ENCODE data around the gene ENTHD1.
A peak's percentile ranks its signal among the peaks of the same experiment; 100 is the strongest.

The ENTHD1 gene

GRCh38 chr22:39839204-39839603 is 54.4 kb downstream of the ENTHD1 start:
- peak; percentile 45 for DNase-seq

DNA sequence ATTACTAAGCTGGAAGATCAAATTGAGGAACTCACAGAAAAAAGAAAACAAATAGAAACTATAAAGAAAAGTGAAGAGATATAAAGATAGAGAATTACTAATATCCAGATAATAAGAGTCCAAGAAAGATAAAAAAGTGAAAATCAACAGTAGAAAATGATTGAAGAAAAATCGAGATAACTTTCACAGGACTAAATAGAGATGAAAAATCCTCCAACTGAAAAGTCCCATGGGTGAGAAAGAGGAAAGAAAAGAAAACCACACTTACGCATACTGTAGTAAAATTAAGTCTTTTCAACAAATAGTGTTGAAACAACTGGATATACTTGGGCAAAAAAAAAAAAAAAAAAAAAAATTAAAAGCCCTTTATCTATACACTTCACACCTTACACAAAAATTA is 60.0 kb downstream of the ENTHD1 start:
- DNase-seq: no peak

- no peak for DNase-seq
Measured at GRCh38 chr22:39833093-39833492, 60.5 kb downstream of the ENTHD1 start.

DNA sequence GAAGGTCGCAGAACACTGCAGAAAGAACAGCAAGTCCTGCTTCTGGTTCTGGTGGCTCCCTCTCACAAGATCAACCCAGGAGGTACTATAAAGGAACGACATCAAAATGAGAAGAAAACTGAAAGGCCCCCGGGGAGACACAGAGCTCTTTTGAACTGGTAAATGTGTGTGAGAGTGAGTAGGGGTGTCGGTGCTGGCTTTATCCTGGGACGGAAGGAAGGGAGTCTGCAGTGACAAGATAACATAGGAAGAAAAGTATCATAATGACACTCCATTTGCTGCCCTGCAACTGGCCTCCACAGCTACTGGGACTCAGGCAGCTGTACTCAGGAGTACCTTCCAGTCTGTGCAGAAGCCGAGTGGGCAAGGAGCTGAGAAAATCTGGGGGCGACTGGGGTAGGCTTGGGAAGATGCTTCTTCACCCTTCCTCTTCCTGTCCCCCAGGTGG is 60.9 kb downstream of the ENTHD1 start:
- DNase-seq: peak; percentile 91

DNA sequence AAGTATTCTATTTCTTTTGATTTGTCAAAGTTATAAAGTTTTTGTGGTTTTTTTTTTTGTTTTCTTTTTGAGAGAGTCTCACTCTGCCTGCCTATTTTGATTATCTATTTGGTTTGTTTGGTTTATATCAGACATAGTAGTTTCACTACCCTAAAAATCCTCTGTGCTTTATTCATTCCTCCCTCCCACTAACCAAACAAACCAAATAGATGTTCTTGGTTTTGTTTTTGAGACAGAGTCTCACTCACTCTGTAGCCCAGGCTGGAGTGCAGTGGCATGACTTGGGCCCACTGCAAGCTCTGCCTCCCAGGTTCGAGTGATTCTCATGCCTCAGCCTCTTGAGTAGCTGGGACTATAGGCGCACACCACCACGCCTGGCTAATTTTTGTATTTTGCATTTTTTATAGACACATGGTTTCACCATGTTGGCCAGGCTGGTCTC is 67.9 kb downstream of the ENTHD1 start:
- no peak for DNase-seq

GRCh38 chr22:39821008-39821407 is 72.6 kb downstream of the ENTHD1 start:
- no peak for DNase-seq

- DNase-seq: no peak
Measured at GRCh38 chr22:39820256-39820655, 73.3 kb downstream of the ENTHD1 start.

GRCh38 chr22:39819429-39819828 is 74.1 kb downstream of the ENTHD1 start:
- no peak for DNase-seq

- DNase-seq: no peak
Measured at GRCh38 chr22:39818094-39818493, 75.5 kb downstream of the ENTHD1 start.

GRCh38 chr22:39815932-39816331 is 77.6 kb downstream of the ENTHD1 start:
- DNase-seq: no peak

GRCh38 chr22:39814899-39815298 is 78.7 kb downstream of the ENTHD1 start:
- no peak for DNase-seq

- DNase-seq: no peak
Measured at GRCh38 chr22:39809772-39810557, 83.6 kb downstream of the ENTHD1 start.

- peak; percentile 63 for DNase-seq
Measured at GRCh38 chr22:39808081-39808480, 85.5 kb downstream of the ENTHD1 start.

DNA sequence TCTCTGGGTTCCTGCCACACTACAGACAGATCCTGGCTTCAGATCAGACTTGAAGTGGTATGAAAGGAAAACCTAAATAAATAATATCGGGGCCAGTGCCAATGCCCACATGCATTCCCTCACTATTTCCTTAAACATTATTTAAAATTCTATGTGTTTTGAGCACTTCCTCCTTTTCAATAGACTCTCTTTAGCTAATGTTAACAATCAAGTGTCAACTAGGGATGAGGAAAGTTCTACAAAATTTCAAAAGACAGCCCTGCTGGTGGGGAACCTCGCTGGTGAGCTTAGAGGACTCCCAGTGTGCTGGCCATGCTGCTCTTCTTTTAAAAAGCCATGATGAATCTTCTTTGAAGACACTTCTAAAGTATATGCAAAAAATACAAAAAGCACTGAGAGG is 87.5 kb downstream of the ENTHD1 start:
- no peak for DNase-seq

DNA sequence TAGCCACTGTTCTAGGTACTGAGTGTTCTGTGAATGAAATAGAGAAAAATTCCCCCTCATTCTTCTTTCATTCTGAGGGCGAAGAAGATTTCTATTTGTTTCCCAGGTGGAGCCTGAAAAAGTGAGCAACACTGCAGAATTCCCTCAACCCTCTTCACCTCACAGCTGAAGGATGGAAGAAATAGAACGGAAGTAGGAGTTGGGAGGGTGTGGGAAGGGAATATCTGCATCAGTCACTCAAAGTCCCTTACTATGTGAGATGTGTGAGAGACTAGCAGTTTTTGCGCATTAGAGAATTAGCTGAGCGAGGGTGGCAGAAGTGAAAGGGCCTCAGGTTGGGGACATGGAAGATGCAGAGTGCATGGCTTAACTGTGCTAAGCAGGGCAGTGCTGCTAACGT is 88.4 kb downstream of the ENTHD1 start:
- no peak for DNase-seq

GRCh38 chr22:39802682-39803081 is 90.9 kb downstream of the ENTHD1 start:
- DNase-seq: no peak

- DNase-seq: peak; percentile 84
Measured at GRCh38 chr22:39800790-39801520, 92.6 kb downstream of the ENTHD1 start.

DNA sequence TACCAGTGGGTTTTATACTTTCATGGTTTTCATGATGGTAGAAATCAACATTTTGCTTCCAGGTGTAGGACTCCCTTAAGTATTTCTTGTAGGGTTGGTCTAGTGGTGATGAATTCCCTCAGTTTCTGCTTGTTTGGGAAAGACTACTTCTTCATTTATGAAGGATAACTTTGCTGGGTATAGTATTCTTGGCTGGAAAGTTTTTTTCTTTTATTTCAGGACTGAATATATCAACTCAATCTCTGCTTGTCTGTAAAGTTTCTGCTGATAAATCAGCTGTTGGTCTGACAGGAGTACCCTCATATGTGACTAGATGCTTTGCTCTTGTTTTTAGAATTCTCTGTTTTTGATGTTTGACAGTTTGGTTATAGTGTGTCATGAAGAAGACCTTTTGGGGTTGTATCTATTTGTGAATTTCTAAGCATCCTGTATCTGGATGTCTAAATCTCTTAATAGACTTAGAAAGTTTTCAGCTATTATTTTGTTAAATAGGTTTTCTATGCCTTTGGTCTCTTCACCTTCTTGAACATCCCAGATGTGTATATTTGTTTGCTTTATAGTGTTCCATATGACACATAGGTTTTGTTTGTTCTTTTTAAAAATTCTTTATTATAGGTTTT is 95.9 kb downstream of the ENTHD1 start:
- no peak for DNase-seq

GRCh38 chr22:39789788-39790187 is 103.8 kb downstream of the ENTHD1 start:
- DNase-seq: no peak

DNA sequence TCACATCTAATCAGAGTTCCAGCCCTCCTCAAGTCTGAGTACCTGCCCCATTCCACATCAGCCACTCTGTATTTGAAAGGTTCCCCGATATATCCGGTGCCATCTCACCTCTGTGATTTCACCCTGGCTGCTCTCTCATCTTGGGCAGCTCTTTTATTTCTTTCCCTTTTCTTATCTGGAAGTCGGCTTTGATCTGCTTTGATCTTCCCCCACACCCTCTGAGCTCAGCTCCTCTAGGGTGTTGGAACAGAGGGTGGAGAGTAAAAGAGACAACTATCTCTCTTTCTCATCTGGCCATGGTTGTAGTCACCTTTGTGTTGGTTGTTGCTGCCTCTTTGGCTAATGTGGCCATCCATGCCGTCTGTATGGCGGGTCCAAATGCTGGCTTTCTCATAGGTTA is 108.3 kb downstream of the ENTHD1 start:
- DNase-seq: peak; percentile 27

GRCh38 chr22:39777716-39778454 is 115.7 kb downstream of the ENTHD1 start:
- DNase-seq: peak; percentile 25

GRCh38 chr22:39776295-39777009 is 117.1 kb downstream of the ENTHD1 start:
- DNase-seq: no peak

Data from hematopoietic multipotent progenitor cell treated with erythropoietin and hydrocortisone succinate and interleukin-3 and kit ligand, for 8 days (in vitro differentiated cells).